A204.1 (cell line): ENCODE measurements around the gene GNG4.
"Not testable (repeated sequence)": the region's sequence is repeated elsewhere in the genome, so short reads cannot be mapped to it uniquely, and the experiment has no call there.

Experiments used
- FAIRE-seq: peaks from 2 replicates; lab custom pipeline; 2012; peaks lifted over from hg19 to GRCh38; lab: Jason Lieb, UNC

GNG4 gene

GRCh38 chr1:235624721-235625333 is 24.8 kb downstream of the GNG4 start:
- no peak for FAIRE-seq

GRCh38 chr1:235622936-235623779 is 26.4 kb downstream of the GNG4 start:
- no peak for FAIRE-seq

DNA sequence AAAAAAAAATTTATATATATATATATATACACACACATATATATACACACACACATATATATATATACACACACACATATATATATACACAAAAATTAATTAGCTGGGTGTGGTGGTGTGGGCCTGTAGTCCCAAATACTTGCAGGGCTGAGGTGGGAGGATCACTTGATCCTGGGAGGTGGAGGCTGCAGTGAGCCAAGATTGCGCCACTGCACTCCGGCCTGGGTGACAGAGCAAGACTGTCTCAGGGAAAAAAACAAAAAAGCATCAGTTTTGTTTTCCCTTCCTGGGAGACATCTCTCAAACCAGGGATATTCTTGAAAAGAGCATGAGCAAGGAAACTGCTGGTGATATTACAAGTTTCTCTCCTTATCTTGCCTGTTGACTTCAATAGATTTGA is 30.4 kb downstream of the GNG4 start:
- not testable (repeated sequence) for FAIRE-seq

GRCh38 chr1:235617808-235618207 is 31.8 kb downstream of the GNG4 start:
- no peak for FAIRE-seq

GRCh38 chr1:235617140-235617539 is 32.4 kb downstream of the GNG4 start:
- FAIRE-seq = no peak

DNA sequence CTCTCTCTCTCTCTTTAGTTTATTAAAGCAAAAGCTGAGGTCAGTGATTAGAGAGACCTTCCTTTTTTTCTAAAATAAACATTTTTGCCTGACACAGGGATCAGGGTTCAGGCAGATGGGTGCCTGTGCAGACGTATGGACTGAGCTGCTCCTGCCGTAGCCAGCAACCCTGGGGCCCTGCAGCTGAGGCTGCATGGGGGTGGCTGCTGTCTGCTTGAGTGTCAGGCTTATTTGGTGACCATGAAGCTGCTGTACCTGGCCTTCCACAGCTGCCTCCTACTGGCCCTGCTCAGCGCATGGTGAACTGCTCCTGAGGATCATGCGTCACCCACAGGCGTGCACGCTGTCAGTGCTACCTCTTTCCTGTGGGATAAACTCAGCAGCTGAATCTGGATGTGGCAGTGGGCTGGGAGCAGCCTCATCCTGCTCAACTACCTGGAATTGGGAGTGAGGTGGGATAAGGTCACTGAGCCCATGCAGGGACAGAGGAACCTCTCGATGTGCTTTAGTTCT is 35.1 kb downstream of the GNG4 start:
- no peak for FAIRE-seq

- FAIRE-seq = no peak
Measured at GRCh38 chr1:235613602-235614001, 36.0 kb downstream of the GNG4 start.

DNA sequence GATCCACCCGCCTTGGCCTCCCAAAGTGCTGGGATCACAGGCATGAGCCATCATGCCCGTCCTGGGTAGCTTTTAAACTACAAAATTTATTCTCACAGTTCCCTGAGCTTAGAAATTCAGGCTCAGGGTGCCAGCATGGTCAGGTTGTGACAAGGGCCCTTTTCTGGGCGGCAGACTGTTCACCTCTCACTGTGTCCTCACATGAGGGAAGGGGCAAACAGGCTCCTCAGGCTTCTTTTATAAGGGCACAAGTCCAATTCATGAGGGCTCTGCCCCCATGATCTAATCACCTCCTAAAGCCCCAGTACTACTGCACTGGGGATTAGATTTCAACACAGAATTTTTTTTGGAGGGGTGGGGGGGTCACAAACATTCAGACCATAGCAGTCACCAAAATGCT is 36.8 kb downstream of the GNG4 start:
- no peak for FAIRE-seq

DNA sequence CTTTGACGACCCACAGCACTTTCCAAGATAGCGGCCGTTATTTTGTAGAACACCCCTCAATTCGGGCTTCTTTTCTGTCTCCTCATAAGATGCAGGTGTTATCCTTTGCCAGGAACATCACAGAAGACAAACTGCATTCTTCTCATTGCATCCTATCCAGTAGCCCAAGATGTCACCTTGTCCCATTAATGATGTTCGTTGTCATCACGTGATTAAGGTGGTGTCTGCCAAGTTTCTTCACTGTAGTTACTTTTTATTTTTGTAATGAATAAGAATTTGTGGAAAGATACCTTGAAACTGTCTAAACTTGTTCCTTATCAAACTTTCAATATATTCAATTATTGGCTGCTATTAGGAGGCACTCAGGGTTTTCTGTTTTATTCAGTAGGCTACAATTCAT is 39.4 kb downstream of the GNG4 start:
- no peak for FAIRE-seq

GRCh38 chr1:235608278-235608677 is 41.3 kb downstream of the GNG4 start:
- FAIRE-seq = no peak

DNA sequence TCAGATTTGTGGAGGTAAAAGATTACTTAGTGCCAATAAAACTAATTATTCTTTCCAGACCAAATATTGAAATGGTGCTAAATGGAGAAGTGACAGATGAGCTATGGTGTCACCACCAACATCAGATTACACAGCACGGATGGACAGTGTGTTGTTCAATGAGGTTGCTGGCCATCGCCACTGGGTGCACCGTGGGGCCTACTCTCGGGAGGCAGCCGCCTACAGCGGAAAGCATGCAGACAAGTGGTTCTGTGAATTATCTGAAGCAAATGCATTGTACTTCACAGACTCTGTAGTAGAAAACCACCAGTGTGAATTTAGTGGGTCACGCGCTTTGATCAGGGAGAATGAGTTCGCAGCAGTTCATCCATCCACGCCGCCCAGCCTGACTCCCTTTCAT is 42.3 kb downstream of the GNG4 start:
- no peak for FAIRE-seq

GRCh38 chr1:235601104-235601503 is 48.5 kb downstream of the GNG4 start:
- no peak for FAIRE-seq

GRCh38 chr1:235599536-235599935 is 50.0 kb downstream of the GNG4 start:
- FAIRE-seq = no peak

GRCh38 chr1:235597867-235598553 is 51.6 kb downstream of the GNG4 start:
- no peak for FAIRE-seq

- no peak for FAIRE-seq
Measured at GRCh38 chr1:235595079-235595478, 54.5 kb downstream of the GNG4 start.

DNA sequence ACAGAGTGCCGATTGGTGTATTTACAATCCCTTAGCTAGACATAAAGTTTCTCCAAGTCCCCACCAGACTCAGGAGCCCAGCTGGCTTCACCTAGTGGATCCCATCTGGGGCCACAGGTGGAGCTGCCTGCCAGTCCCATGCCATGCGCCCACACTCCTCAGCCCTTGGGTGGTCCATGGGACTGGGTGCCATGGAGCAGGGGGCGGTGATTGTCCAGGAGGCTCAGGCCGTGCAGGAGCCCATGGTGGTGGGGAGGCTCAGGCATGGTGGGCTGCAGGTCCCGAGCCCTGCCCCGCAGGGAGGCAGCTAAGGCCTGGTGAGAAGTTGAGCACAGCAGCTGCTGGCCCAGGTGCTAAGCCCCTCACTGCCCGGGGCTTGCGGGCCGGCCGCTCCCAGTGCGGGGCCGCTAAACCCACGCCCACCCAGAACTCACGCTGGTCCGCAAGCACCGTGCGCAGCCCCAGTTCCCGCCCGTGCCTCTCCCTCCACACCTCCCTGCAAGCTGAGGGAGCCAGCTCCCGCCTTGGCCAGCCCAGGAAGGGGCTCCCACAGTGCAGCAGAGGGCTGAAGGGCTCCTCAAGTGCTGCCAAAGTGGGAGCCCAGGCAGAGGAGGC is 55.2 kb downstream of the GNG4 start:
- not testable (repeated sequence) for FAIRE-seq

- FAIRE-seq = no peak
Measured at GRCh38 chr1:235588916-235589515, 60.6 kb downstream of the GNG4 start.

DNA sequence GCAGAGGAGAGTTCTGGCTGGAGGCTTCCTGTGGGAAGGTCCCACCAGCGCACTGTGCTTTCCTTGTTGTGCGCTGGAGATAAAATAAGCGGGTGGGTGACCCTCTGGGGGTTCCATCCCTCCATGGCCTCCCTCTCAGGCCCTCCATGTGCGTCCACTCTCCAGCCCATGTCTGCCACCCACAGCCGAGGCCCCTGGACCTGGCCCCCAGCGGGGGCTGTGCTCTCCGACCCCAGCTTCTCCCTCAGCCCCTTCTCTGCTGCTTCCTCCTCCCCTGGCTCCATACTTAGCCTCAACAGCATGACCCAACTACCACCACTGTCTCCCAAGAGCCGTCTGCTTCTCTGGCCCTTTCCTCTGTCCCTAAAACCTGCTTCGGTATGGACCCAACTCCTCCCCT is 61.4 kb downstream of the GNG4 start:
- FAIRE-seq = no peak

DNA sequence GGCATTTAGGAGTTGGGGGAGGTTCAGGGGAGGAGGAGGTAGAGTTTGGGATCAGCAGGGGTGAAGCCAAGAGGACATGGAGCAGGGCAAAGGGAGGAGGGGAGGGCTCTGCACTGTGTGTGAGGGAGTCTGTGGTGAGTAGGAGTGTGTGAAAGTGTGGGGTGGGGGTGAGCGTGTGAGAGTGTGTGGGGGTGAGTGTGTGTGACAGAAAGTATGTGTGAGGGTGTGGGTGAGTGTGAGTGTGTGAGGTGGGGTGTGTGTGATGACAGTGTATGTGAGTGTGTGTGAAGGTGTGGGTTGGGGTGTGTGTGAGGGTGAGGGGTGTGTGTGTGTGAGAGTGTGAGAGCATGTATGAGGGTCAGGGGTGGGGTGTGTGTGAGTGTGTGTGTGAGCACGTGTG is 62.6 kb downstream of the GNG4 start:
- no peak for FAIRE-seq

DNA sequence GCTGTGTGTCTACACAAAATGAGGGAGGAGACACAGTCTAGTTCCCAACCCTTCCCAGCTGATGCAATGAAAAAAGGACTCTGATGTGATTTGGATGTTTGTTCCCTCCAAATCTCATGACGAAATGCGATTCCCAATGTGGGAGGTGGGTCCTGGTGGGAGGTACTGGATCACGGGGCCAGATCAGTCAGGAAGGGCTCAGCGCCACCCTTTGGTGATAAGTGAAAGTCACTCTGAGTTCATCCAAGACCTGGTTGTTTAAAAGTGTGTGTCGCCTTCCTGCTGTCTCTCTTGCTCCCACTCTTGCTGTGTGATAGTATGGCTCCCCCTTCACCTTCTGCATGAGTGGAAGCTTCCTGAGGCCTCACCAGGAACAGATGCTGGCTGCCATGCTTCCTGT is 63.2 kb downstream of the GNG4 start:
- FAIRE-seq = no peak

DNA sequence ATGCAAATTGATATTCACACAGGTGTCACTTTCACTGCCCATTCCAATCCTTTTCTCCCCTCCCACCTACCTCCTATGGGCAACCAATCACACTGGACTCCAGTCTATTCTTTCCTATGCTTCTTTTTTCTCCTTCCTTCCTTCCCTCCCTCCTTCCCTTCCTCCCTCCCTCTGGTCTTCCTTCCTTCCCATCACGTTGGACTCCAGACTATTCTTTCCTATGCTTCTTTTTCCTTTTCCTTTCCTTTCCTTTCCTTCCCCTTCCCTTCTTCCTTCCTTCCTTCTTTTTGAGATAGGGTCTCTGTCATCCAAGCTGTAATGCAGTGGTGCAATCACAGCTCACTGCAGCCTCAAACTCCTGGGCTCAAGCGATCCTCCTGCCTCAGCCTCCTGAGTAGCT is 64.6 kb downstream of the GNG4 start:
- FAIRE-seq = no peak

DNA sequence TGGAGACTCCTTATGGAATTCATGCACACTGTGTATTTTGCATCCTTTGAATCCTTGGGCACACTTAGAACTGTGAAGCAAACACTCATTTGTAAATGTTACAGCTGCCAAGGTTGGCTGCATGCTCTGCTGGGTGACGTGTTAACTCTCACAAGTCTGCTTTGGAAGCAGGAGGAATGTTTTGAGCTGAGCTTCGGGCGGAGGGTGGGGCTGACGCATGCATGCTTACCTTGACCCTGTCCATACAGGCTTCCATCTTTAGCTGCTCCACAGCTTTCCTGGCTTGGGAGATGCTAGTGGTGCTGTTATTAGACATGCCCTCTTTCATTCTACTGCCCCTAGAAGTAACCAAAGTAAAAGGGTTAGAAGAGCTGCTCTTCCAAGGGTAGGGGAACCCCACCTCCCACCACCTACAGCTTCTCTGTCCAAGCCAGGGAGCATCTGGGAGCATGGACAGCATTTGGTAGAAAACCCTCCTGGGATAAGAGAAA is 66.0 kb downstream of the GNG4 start:
- FAIRE-seq = no peak
